GM21381 (cell line): ENCODE results near the gene POM121L2.
"Not testable (repeated sequence)": the region's sequence is repeated elsewhere in the genome, so short reads cannot be mapped to it uniquely, and the experiment has no call there.

ENCODE experiments used
- ATAC-seq: cut with Tn5 transposase; IDR thresholded peaks from one replicate; pipeline ENCODE4 v1.9.1; 2021; ENCODE audit warnings: mild to moderate bottlenecking, moderate library complexity; ENCODE audit not compliant: unreplicated experiment

Gene POM121L2

DNA sequence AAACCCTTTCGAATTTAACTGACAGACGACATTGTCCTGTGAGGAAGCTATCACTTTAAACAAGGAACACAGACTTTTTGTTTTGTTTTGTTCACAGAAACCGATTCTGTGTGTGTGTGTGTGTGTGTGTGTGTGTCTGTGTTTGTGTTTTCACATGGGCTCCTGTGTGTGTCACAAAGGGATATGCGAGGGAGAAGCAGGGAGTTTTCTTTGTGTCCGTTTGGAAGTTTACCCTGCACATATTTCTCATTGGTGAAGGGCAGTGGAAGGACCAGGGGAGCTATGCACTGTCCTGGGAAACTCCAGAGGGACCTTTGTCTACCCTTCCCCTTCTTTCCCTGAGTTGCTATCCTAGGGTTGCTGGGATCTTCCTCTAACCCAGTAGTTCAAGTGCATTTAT is 17.7 kb downstream of the POM121L2 start:
- no peak for ATAC-seq

DNA sequence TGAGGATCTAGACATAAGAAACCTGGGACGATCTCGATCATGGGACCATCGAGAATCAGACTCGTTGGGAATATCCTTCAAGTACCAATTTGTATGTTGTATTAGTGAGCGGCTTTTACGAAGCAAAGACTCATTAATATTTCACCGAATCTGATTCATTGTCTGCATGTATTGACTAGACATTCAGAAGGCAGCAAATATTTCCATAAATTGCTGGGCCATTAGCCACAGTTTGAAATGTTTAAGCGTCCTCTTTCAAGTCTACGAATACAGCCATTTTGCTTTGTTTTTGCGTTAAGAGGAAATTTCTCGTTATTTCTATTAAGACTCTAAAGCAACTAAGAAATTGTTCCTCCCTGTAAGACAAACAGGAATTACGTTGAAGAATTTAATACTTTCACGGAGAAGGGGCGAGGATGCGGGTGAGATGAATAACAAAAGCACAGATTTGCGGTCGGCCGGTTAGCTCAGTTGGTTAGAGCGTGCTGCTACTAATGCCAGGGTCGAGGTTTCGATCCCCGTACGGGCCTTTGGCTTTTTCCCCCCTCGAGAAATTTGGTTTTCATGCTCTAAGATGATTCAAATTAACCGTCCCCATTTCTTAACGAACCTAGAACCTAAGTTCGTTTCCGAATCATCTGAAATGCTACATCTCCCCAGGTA is 18.5 kb downstream of the POM121L2 start:
- no peak for ATAC-seq

DNA sequence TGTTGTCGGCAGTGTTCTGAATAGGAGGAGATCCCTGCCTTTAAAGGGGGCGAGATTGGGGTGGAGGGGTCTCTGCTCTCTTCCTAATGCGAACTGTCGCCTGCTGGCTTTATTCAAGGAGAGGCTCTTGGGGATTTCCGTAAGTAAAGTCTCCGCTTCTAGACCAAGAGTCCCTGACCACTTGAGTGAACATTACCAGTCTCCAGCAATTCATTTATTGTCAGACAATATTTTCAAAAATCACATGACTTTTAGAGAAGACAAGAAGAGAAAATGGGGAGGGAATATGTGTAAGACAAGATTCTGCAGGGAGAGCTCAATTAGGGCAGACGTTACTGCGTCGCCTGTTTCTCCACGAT is 21.2 kb downstream of the POM121L2 start:
- ATAC-seq, result no peak

DNA sequence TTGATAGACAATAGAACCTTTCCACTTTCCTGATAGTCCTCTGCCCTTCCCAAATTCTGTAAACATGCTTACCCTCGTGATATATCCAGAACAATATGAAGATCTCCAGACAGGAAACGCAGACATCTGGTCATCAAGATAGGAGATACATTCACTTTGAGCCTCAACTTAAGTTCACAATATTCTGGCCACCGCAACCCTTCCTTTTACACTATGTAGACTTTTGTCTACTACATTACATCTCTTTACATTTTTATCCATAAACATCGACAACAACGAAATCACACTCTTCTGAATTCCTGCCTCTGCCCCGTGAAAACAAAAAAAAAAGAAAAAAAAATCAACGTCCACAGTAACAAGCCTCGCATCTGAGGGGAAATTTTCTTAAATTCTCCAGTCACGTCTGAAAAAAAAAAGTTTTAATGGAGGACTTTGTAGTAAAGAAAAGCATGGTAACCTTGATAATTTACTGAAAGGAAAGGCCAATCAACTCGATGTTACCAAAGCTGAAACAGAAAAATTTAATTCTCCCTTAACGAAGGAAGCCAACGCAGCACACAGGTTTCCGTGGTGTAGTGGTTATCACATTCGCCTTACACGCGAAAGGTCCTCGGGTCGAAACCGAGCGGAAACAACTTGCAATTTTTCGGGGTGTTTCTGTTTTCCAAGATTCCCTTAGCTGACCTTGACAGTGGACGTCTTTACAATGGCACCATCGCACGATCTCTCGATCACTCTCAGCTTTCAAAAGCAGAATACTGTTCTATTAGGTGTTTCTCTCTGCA is 21.8 kb downstream of the POM121L2 start:
- no peak for ATAC-seq

DNA sequence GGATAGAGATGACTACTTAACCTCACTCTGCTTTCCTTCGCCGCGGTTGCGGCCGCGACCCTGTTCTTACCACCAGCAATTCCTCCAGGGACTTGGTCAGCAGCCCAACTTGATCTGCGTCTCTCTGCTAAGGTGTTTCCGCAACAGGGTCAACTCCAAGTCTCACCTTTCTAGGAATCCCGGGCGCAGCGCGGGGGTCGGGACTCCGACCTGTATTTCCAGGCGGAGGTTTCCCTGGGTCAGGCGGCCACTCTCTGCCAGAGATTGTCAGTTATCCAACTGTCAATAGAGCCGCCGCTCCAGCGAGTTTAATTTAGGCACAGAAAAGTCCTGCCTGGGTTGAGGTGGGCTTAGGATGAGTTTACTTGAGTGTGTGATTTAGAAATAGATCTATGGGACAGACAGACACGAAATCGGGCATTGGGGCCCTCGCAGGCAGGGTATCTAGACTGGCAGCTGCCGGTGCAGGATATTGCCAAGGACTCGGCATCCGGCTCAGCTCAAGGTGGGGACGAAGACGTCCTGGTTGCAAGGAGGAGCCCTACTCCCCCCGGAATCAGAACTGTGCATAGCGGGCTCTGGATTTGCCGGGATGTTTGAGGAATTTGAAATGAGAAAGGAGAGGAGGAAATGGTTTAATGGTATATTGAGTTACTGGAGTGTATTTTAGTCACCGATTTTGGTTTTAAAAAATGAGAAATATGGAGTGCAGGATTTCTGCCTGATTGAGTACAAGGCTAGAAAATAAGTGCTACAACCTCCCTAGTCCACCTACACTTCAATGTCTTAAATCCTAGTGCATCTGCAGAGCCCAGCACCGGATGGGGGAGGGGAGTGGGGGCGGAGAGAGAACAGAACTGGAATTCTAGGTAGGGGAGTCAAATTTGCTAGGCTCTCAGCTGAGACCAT is 23.7 kb downstream of the POM121L2 start:
- no peak for ATAC-seq

DNA sequence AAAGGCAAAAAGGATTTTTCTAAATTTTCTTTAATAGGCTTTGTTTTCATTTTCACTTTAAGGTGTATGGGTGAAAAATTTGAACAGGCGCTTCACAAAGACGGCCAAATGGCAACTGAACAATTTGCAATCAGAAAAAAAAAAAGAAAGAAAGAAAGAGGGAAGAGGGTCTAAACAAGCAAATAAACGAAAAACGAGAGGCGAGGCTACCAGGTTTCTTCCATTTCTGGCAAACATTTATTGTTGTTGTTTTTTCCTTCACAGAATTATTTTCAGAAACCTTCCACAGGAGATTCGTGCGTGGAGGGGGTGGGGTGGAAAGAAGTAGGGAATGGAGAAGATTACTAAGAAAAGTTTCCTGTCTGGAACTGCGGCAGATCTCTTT is 24.3 kb downstream of the POM121L2 start:
- no peak for ATAC-seq

DNA sequence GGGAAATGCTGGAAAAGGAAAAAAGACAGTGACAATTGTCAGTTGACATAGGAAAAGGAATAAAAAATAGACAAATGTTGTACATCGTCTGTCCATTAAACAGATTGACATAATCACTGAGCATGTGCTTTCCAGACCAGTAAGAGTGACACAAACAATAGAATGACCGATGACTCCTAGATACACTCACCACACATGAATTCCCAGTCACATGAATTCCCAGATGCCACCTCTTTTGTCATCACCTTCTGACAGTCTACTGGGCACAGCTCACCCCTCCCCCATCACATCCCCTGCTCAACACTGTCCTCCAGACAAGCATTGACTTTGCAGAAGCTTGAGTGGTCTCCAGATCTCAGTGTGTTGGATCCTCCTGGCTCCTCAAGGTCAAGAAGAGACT is 25.9 kb downstream of the POM121L2 start:
- no peak for ATAC-seq

DNA sequence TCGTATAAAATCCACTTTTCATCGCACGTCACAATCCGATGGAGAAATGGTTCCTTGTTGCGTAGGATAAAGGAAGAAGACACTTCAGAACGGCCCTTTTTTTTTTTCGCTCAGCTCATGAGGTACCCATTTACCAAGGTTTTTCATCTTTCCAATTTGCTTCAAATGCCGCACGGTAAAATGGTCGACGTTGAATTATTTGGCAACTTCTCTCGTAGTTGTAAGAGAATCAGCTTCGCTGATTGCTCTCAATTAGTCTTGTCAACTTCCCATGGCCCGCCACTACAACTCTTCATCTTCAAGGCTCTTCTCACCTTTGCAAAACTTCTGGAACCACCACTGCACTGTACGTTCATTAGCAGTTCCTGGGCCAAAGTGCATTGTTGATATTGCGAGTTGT is 28.8 kb downstream of the POM121L2 start:
- ATAC-seq, result no peak

DNA sequence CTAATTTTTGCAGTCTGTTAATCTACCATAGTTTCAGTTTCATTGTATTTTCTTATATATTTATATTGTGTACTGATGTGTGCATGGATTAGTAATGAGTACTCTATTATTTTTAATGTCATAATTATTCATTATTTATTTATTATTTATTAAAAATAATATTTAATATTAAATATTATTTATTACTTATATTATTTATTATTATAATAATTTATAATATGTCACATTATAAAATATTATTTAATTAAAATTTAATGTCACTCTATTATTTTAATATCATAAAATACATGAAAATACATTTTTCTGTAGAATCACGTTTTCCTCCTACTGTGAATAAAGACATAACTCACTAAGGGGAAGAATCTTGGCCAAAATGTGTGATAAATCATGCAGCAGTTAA is 30.5 kb downstream of the POM121L2 start:
- no peak for ATAC-seq

DNA sequence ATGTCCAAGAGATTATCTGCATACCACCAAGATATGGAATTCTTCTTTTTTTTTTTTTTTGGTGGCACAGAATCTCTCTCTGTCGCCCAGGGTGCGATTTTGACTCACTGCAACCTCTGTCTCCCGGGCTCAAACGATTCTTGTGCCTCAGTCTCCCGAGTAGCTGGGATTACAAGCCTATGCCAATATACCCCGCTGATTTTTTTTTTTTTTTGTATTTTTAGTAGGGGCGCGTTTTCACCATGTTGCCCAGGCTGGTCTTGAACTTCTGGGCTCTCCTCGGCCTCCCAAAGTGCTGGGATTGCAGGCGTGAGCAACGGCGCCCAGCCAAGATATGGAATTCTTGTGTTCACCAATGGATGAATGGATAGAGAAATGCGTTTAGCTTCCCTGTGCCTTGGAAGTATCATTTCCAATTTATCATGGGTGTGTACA is 31.0 kb downstream of the POM121L2 start:
- no peak for ATAC-seq

DNA sequence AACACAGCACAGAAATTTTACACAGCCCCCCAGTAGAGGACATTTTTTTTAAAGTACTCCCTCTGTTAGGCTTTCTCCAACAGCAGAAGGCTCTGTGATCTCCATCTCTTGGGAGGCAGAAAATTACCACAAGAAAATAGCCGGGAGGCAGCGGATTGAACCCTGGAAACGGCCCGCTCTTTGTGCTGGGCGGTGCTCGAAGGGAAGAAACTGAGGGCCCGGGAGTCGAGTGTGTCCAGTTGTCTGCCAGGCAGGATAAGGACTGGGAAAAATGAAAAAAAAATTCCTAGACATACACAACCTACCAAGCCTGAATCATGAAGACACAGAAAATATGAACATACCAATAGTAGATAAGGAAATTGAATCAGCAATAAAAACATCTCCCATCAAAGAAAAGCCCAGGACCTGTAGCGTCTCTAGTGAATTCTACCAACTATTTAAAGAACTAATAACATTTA is 31.5 kb downstream of the POM121L2 start:
- ATAC-seq, result no peak

DNA sequence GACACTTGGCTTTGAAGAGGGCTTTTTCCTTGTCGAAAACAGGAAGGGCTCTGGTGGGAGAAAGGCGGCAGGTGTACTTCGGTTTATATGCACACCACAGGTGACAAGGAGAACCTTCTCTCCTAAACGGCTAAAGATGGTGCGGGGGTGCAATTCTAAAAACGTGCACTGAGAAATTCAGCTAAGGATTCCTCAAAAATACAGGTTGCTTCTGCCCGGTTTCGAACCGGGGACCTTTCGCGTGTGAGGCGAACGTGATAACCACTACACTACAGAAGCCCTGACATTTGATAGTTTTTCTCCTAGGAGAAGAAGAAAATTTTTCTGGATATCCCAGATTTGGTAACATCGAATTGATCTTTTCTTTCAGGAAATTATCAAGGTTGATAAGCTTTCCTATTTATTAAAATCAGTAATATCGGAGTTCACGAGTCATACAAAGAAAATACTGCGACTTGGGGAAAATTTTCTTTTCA is 32.0 kb downstream of the POM121L2 start:
- no peak for ATAC-seq

DNA sequence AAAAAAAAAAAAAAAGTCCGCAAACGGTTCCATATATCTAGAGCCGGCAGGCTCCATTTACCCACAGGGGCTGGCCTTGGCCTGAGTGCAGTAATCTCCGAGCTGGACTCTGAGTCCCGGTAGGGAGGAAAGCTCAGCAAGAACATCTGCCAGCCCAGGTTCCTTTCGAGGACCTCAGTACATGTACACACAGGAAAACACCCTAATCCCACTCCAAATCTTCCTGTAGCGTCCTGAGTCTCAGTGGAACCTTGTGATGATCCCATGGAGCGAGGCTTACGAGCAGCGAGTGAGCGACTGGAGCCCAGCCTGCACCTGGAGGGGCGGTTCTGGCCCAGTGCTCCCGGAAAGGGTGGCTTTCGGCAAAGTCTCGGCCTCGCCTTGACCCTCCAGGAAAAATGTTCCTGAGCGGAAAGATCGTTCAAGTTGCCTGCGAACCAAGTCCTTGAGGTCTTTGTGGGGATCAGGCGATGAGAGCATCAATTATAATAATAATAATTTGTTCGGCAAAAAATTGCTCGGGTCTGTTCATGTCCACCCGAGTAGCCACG is 32.5 kb downstream of the POM121L2 start:
- no peak for ATAC-seq

DNA sequence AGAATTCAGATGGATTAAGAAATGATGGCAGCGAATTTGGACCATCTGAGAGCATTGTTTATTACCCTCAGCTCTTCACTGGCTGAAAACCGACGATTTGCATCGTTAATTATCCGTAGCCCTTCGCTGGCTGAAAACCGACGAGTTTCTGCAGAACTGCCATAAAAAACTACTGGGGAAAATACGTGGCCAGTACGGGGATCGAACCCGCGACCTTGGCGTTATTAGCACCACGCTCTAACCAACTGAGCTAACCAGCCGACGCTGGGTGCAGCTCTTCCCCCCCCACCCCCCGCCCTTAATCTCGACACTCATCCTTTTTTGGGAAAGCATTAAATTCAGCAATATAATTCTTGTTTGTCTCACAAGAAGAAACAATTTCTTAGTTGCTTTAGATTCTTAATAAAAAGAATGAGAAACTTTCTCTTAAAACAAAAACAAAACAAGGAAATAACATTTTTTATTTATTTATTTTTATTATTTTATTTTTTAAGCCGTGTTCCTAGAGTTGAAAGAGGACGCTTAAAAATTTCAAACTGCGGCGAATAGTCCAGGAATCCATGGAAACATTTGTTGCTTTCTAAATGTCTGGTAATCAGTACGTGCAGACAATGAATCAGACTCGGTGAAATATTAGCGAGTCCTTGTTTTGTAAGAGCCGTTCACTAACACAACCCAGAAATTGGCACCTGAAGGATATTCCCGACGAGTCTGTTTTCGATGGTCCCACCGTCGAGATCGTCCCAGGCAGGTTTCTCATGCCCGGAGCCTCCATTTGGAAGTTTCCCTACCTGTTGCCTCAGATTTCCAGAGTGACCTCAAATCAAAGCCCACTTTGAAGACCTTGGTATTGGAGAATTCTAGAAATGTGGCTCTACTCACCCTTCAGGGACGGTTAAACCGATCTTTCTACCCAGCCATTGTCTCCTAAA is 36.8 kb downstream of the POM121L2 start:
- ATAC-seq, result no peak

DNA sequence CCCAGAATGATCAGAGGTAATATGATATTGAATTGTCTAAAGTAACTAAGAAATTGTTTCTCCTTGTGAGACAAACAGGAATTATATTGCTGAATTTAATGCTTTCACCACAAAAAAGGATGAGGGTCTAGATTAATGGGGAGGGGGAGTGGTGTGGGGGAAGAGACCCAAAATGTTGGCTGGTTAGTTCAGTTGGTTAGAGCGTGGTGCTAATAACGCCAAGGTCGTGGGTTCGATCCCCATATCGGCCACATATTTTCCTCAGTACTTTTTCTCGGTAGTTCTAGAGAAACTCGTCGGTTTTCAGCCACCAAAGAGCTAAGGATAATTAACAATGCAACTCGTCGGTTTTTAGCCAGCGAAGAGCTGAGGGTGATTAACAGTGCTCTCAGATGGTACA is 38.3 kb downstream of the POM121L2 start:
- ATAC-seq, result no peak

DNA sequence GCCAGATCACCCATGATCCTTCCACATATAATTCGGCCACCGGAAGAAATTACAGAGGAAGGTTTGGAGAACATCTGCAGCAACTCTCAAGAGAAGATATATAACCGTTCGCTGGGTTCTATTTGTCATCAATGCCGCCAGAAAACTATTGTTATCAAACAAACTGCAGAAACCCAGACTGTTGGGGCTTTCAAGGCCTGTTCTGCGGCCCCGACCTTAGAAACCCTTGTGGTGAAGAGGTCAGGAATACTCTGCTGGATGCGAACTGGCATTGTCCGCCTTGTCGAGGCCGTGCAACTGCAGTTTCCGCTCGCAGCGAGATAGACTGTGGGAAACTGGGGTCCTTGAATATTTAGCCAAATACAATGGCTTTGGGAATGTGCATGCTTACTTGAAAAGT is 43.3 kb downstream of the POM121L2 start:
- no peak for ATAC-seq

DNA sequence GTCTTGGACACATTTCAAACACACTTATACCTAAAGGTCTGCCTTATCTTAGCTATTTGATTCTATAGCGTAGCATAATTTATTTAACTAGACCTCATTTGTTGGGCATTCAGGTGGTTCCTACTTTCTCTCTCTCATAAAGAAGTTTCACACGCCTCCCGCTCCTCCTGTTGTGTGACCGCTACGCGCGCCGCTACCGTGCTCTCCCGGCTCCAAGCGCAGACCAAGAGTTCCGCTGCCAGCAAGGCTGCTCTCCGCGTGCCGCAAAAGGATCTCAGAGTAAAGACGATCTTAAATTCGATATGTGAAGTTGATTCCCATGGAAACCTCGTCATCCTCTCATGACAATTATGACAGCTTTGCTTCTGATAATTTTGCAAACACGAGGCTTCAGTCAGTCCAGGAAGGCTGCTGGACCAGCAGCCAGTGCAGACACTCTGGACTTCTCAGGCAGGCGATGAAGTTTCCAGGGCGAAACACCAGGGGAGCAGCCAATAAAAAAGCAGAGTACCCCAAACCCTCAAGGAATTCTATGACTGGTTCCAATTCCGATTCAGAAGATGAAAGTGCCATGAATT is 44.1 kb downstream of the POM121L2 start:
- no peak for ATAC-seq

DNA sequence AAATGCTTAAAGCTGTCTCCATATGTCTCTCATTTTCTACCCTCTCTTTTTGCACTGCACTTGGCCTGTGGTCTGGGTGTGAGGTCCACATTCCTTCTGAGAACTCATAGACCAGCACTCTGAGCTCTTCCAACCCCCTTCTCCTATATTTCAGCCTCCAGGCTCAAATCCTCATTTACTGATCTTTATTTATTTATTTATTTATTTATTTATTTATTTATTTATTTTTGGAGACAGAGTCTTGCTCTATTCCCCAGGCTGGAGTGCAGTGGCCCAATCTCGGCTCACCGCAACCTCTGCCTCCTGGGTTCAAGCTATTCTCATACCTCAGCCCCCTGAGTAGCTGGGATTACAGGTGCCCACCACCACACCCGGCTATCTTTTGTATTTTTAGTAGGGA is 45.1 kb downstream of the POM121L2 start:
- not testable (repeated sequence) for ATAC-seq

DNA sequence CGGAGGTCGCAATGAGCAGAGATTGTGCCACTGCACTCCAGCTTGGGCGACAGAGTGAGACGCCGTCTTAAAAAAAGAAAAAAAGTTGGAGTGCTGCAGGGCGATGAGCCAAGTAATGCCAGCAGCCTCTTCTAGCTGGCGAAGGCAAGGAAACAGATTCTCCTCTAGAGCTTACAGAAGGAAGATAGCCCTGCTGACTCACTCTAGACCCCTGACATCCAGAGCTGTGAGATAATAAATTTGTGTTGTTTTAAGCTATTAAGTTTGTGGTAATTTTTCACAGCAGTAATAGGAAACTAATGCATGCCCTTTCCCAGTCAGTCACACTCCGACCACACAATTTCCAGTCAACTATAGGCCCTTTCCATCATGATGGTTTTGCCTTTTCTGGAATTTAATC is 48.2 kb downstream of the POM121L2 start:
- no peak for ATAC-seq
